Left lung (tissue), 10 donors: Measurements from ENCODE around the gene FBXL20. TPM values are rescaled to one million over a fixed set of nuclear protein-coding genes. Genes with fewer than 3 reads are reported as not detected.

ENCODE experiments used
- ATAC-seq: fragments of 200-7000 bp; cut with Tn5 transposase; one replicate; pipeline ENCODE4 v1.9.1; 2020; ENCODE audit warnings: moderate library complexity
- DNase-seq, 4 donors: peaks; one replicate each; pipeline ENCODE4 v3.0.0-alpha.2; 2013 to 2020
- H3K27ac ChIP-seq, 2 donors: fragments of 200-600 bp; sonication (generic) in 1 of 2; one replicate each; pipeline versions ENCODE4 v1.5.0 to v1.8.0; 2020 to 2021
- H3K27me3 ChIP-seq, 2 donors: fragments of 200-600 bp; sonication (generic) in 1 of 2; one replicate each; pipeline versions ENCODE4 v1.5.0 to v1.8.0; 2020 to 2021
- H3K36me3 ChIP-seq, 2 donors: fragments of 200-600 bp; sonication (generic) in 1 of 2; one replicate each; pipeline versions ENCODE4 v1.5.0 to v1.8.0; 2020 to 2021
- H3K4me1 ChIP-seq, 2 donors: fragments of 200-600 bp; one replicate each; pipeline ENCODE4 v1.8.0; 2021
- H3K4me3 ChIP-seq, 2 donors: fragments of 200-600 bp; sonication (generic) in 1 of 2; one replicate each; pipeline versions ENCODE4 v1.5.0 to v1.8.0; 2020 to 2021; ENCODE audit warnings: mild to moderate bottlenecking in 1 of 2
- H3K9me3 ChIP-seq, 2 donors: fragments of 200-600 bp; sonication (generic) in 1 of 2; one replicate each; pipeline versions ENCODE4 v1.5.0 to v1.8.0; 2020 to 2021
- CTCF ChIP-seq, 2 donors: fragments of 200-600 bp; sonication (generic) in 1 of 2; IDR thresholded peaks; one replicate each; pipeline versions ENCODE4 v1.5.0 to v1.8.0; 2021; ENCODE audit warnings: antibody characterized with exemption in 2 of 2
- intact Hi-C, 2 donors: fragments of 100-400 bp; cut with DNase I; formaldehyde crosslinking; loops; one replicate each; pipeline versions ENCODE4 v1.11.2 to v1.14.2; 2022
- polyA plus RNA-seq, 6 donors: library from polyadenylated mRNA; unstranded; fragments of 120-200 nt; gene quantifications; one replicate each; pipeline ENCODE4 v1.2.1, GENCODE V29; 2013; ENCODE audit not compliant: insufficient read length in 6 of 6
- total RNA-seq, 2 donors: library from RNA; stranded (reverse); fragmentation: NEBNext Ultra II Directional; extraction: Animal tissue kit (Norgen Biotek cat#: 25700); gene quantifications; one replicate each; pipeline ENCODE4 v1.2.1, GENCODE V29; 2021
- donor health status: DM: no; HTN: yes; CAD: no.
- donor health status: DM: no; HTN: no; CAD: no.

FBXL20 gene
- total and polyA plus RNA-seq, 8 donors = 14.1 to 27.3 (median 18.7) TPM

DNA sequence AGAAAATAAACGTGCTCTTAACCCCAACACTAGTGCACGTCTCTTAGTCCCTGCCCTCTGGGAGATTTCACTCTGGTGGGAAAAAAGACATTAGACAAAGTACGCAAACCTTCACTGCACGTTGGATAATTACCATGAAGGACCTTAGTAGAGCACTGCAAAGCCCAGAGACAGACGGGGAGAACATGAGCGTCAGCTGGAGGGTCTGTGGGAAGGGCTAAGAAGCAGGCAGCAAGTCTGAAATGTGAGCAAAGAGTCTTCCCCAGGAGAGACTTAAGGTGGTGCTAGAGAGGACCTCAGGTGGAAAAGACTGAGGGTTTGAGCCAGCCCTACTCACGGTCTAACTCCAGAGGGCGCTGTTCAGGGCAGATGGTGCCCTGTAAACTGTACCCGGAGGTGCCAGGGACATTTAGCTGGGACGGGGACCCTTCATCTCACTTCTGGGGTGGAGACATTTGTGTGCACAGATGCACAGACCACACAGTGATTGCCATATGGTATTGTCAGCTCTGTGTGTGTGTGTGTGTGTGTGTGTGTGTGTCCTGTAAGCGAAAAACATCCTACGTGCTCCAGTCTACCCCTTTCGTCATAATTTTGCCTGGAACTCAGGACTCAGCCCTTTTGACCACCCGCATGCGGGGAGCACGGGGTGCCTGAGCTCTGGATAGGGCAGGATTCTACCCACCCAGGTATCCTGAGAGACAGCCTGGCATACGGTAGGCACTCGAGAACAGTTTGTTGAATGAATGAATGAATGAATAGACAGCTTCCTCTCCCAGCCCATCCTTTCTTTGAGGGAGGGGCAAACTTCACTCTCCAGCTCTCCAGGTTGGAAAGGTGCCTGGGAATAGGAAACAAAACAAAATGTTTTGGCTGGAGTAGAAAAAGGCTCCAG is 165.6 kb downstream of the FBXL20 start:
- intact Hi-C loops = no loop called here
- H3K4me3 ChIP-seq = no peak overlapping the region
- peak; percentile 50 for ATAC-seq
- no peak overlapping the region for H3K27ac ChIP-seq
- peak; percentile 13 to 24 for TF ChIP-seq CTCF (IDR thresholded peaks at IDR 0.05)
- peaks cover 0 to 63% of the 10 kb centered on the region in 2 donors for H3K27me3 ChIP-seq
- H3K4me1 ChIP-seq = peaks cover 13% of the 10 kb centered on the region in 2 donors
- no peaks in the 10 kb centered on the region for H3K9me3 ChIP-seq
- DNase-seq = peak in 1 of 4 donors; percentile 39
- H3K36me3 ChIP-seq = no peaks in the 10 kb centered on the region

GRCh38 chr17:39231591-39232551 is 169.6 kb downstream of the FBXL20 start:
- Histone ChIP-seq H3K36me3 (no peaks in the 10 kb centered on the region), H3K9me3 (no peaks in the 10 kb centered on the region), H3K4me3 (no peak overlapping the region), H3K27me3 (peaks cover 0 to 73% of the 10 kb centered on the region in 2 donors), H3K27ac (no peak overlapping the region), H3K4me1 (peaks cover 5 to 13% of the 10 kb centered on the region in 2 donors)
- peak in 1 of 4 donors; percentile 54 for DNase-seq
- ATAC-seq = peak; percentile 92
- intact Hi-C loops = no loop called here
- peak; percentile 63 to 75 for TF ChIP-seq CTCF (IDR thresholded peaks at IDR 0.05)

- H3K36me3 ChIP-seq = no peaks in the 10 kb centered on the region
- H3K4me3 ChIP-seq = no peak overlapping the region
- intact Hi-C loops = no loop called here
- ATAC-seq = no peak
- no peaks in the 10 kb centered on the region for H3K9me3 ChIP-seq
- peaks cover 8 to 13% of the 10 kb centered on the region in 2 donors for H3K4me1 ChIP-seq
- no peak for TF ChIP-seq CTCF (IDR thresholded peaks at IDR 0.05)
- peak in 1 of 4 donors; percentile 46 for DNase-seq
- no peak overlapping the region for H3K27ac ChIP-seq
- peaks cover 6 to 81% of the 10 kb centered on the region in 2 donors for H3K27me3 ChIP-seq
Measured at GRCh38 chr17:39231091-39231561, 170.3 kb downstream of the FBXL20 start.

DNA sequence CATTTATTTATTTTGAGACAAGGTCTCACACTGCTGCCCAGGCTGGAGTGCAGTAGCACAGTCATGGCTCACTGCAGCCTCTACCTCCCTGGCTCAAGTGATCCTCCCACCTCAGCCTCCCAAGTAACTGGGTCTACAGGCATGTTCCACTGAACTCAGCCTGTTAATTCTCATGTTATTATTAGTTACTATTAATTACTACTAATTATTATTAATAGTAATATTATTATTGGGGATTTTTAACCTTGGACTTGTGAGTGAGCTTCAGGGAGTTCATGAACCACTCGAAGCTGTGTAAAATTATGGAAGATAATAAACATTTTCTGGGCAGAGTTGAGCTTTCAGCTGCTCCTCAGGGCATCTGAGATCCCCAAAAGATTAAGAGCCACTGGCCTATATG is 171.1 kb downstream of the FBXL20 start:
- no peaks in the 10 kb centered on the region for H3K9me3 ChIP-seq
- DNase-seq = no peak
- intact Hi-C loops = no loop called here
- no peaks in the 10 kb centered on the region for H3K36me3 ChIP-seq
- TF ChIP-seq CTCF (IDR thresholded peaks at IDR 0.05) = no peak
- peaks cover 16 to 18% of the 10 kb centered on the region in 2 donors for H3K4me1 ChIP-seq
- ATAC-seq = no peak
- H3K27me3 ChIP-seq = peaks cover 14 to 85% of the 10 kb centered on the region in 2 donors
- no peak overlapping the region for H3K4me3 ChIP-seq
- H3K27ac ChIP-seq = no peak overlapping the region
